GM12875 (cell line): ENCODE measurements around the gene KCNAB3.

Source experiments
- H3K4me3 ChIP-seq: one replicate; pipeline ENCODE4 v1.5.1; 2011; ENCODE audit warnings: low read depth, low read length, control low read depth
- CTCF ChIP-seq: IDR thresholded peaks from 2 replicates; pipeline ENCODE4 v1.5.1; 2011; ENCODE audit warnings: low read depth, mild to moderate bottlenecking, control low read depth, inconsistent platforms, low read length, moderate library complexity, borderline replicate concordance; ENCODE audit not compliant: insufficient read depth

KCNAB3 gene

DNA sequence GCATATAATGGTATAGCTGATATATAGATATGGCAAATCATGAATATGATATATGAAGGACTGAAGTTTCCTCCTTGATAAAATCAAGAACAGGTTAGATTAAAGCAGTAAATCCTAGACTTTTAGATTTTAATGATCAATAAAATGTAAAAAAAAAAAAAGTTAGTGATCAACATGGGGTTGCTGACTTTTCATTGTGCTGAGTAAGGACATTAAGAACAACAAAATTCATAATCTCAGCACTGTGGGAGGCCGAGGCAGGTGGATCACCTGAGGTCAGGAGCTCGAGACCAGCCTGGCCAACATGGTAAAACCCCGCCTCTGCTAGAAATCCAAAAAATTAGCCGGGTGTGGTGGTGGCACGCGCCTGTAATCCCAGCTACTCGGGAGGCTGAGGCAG, 51.4 kb downstream of the KCNAB3 start:
- TF ChIP-seq CTCF, result no peak

GRCh38 chr17:7875804-7876370, 53.8 kb downstream of the KCNAB3 start:
- no peak for TF ChIP-seq CTCF
- H3K4me3 ChIP-seq, result no peak overlapping the region

More for the DNA sequence above, 51.4 kb downstream of the KCNAB3 start:
- no peak overlapping the region for H3K4me3 ChIP-seq

DNA sequence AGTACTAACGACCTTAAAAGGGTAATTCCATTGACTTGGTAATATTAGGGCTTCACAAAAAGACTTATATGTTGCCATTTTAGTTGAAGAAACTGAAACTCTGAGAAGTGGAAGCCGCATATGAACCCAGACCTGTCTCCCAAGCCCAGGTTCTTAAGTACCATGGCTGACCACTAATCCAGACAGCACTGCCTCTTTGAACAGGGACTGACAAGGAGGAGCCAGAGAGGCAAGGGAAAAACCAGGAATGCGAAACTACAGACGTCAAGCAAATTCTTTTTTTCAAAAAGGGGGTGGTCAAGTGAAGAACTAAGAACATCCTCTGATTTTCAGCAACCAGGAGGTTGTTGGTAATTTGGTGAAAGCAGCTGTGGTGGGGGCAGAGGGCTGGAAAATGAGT, 56.6 kb downstream of the KCNAB3 start:
- H3K4me3 ChIP-seq, result no peak overlapping the region
- no peak for TF ChIP-seq CTCF
